ENCODE measurements around the gene WDR27.

WDR27 gene

DNA sequence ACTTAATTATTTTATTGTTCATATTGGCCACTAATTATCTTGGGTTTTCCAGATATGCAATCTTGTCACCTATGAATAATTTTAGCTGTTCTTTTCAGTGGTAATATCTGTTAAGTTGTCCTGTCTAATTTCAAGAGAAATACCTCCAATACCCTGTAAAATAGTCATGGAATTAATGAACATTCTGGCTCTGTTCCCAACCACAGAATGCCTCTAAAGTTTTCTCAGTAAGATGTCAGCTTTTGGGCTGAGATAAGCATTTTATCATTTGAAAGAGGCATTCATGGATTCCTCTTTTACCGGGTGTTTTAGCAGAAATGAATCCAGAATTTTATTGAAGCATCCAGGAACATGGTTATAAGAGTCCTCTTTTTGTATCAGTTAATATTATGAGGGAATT, 109.3 kb downstream of the WDR27 start:
- H3K4me1 ChIP-seq = peaks cover 20% of the 10 kb centered on the region
- H3K4me2 ChIP-seq = no peak overlapping the region
- H3K36me3 ChIP-seq = 0 out of 2 replicates have a peak, but pooled peaks cover 4% of the 10 kb centered on the region
- H4K20me1 ChIP-seq = no peaks in the 10 kb centered on the region
- peaks cover 6% of the 10 kb centered on the region; the same call in 1 of the 2 replicates for H3K9me3 ChIP-seq
- no peaks in the 10 kb centered on the region for H3K27me3 ChIP-seq
- no peak for TF ChIP-seq Cebpa-rat (IDR thresholded peaks at IDR 0.05)
- no peak overlapping the region for H3K27ac ChIP-seq
- H3K9ac ChIP-seq = no peak overlapping the region
- no peak overlapping the region for H3K4me3 ChIP-seq

DNA sequence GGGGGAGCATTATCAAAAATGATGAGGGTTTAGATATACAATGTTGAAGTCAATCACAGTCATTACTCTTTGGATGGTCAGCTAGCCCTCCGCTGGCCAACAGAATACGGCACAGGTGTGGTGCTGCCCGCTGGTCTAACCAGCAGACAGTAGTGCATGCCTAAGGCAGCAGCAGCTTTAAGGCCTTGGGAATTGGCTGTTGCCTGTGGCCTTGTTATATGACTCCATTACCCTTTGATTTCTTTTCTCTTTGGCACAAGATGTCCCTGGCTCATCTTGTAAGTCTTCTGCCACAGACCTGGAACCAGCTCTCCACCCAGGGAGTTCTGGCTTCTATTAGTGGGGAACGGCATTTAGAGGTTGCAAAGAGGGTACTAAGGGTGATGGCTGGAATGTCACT, 110.2 kb downstream of the WDR27 start:
- 0 out of 2 replicates have a peak, but pooled peaks cover under 1% of the 10 kb centered on the region for H3K9me3 ChIP-seq
- no peaks in the 10 kb centered on the region for H3K36me3 ChIP-seq
- peaks cover 20% of the 10 kb centered on the region for H3K4me1 ChIP-seq
- TF ChIP-seq Cebpa-rat (IDR thresholded peaks at IDR 0.05) = no peak
- no peak overlapping the region for H3K4me3 ChIP-seq
- no peaks in the 10 kb centered on the region for H3K27me3 ChIP-seq
- no peak overlapping the region for H3K4me2 ChIP-seq
- H4K20me1 ChIP-seq = no peaks in the 10 kb centered on the region
- no peak overlapping the region for H3K27ac ChIP-seq
- H3K9ac ChIP-seq = no peak overlapping the region

DNA sequence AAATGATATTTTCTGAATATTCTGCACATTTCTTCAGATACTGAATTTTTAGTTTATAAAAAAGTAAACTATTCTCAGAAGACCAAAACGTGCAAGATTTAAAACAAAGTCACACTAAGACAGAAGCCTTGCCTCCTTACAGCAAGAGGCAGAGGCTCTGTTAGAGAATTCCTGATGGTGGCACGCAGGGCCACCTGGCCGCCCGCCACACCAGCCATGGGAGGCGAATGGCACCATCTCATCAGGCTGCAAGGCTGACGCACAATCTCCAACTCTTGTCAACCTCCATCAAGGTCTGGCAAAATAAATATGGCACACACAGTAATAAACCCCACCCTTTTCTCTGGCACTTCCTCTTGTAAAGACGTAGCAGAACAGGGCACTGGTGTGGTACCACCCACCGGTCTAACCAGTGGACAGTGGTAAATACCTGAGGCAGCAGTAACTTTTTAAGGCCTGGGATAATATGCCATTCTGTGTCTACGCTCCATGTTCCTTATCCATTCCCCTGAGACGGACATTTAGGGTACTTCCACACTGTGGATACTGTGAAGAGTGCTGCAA, 111.4 kb downstream of the WDR27 start:
- no peak overlapping the region for H3K27ac ChIP-seq
- no peak overlapping the region for H3K4me3 ChIP-seq
- peaks cover 12% of the 10 kb centered on the region for H3K9me3 ChIP-seq
- peak overlapping the region; percentile 36 for H3K4me2 ChIP-seq
- peaks cover 5% of the 10 kb centered on the region; the same call in 1 of the 2 replicates for H3K36me3 ChIP-seq
- TF ChIP-seq Cebpa-rat (IDR thresholded peaks at IDR 0.05) = no peak
- H4K20me1 ChIP-seq = no peaks in the 10 kb centered on the region
- H3K4me1 ChIP-seq = peaks cover 20% of the 10 kb centered on the region
- H3K27me3 ChIP-seq = no peaks in the 10 kb centered on the region
- no peak overlapping the region for H3K9ac ChIP-seq

DNA sequence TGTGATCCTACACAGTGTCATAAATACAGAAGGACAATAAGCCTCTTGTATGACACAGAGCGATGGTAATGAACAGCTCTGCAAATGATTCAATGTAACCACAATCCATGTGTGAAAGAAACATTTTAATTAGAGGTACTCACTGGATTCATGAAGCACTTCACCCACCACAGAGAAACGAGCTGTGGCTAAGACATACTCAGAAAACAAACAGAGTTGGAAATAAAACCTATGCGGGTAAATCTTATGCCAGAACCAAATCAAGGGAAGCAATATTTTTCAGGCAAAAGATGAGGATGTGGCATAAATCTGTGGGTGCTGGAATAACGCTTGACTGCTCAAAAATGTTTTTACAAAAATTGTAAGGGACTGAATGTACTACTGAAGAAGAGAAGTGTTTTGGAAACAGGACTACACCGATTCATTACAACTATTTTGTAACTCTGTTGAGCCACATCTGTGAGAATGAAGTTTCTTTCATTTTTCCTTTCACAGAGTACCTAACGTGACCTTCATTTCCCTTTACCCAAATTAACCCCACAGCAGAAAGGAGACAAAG, 112.1 kb downstream of the WDR27 start:
- Histone ChIP-seq H3K27ac (no peak overlapping the region), H3K36me3 (peaks cover 5% of the 10 kb centered on the region; the same call in 1 of the 2 replicates), H3K9me3 (peaks cover 18% of the 10 kb centered on the region), H3K4me2 (peak overlapping the region; percentile 36), H3K4me3 (no peak overlapping the region), H3K9ac (no peak overlapping the region), H3K4me1 (peaks cover 20% of the 10 kb centered on the region), H4K20me1 (no peaks in the 10 kb centered on the region), H3K27me3 (no peaks in the 10 kb centered on the region)
- no peak for TF ChIP-seq Cebpa-rat (IDR thresholded peaks at IDR 0.05)

DNA sequence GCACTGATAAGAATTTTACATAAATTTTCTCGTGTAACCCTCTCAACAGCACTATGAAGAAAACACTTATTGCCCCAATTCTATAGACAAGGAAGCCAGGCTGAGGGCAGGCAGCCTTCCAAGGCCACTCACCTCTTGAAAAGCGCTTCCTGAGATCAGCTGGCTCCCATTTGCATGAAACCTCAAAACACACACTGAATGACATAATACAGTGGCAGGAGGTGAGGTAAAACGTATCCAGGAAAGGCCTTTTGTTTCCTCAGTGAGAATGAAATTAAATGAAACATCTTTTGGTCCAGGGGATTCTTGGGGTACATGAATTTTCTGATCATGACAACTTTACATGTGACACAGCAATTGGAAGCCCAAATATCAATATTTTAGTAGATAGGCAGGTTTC, 112.5 kb downstream of the WDR27 start:
- Histone ChIP-seq H3K27ac (no peak overlapping the region), H3K36me3 (peaks cover 5% of the 10 kb centered on the region; the same call in 1 of the 2 replicates), H3K4me3 (no peak overlapping the region), H3K27me3 (no peaks in the 10 kb centered on the region), H3K4me2 (peak overlapping the region; percentile 36), H3K4me1 (peaks cover 24% of the 10 kb centered on the region), H3K9ac (no peak overlapping the region), H3K9me3 (peaks cover 19% of the 10 kb centered on the region), H4K20me1 (no peaks in the 10 kb centered on the region)
- TF ChIP-seq Cebpa-rat (IDR thresholded peaks at IDR 0.05) = no peak

DNA sequence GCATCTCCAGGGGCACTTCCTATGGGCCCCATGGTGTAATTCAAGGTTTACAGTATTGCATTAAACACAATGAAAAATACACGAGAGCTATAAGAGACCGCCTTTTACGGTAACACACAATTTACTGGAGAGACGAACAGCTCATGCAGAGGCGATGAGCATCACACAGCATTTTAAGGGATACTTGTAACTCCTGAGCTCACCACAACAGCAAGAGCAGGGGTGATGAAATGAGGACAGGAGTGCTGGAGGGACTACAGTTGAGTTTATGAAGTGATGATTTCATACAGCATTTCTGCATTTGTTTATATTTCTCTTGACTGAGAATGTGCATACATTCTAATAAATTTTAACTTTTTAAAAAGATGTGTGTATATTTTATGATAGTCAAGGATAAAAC, 113.9 kb downstream of the WDR27 start:
- peaks cover 5% of the 10 kb centered on the region; the same call in 1 of the 2 replicates for H3K36me3 ChIP-seq
- H3K9me3 ChIP-seq = peaks cover 19% of the 10 kb centered on the region
- H4K20me1 ChIP-seq = no peaks in the 10 kb centered on the region
- peaks cover 32% of the 10 kb centered on the region for H3K4me1 ChIP-seq
- H3K27ac ChIP-seq = no peak overlapping the region
- TF ChIP-seq Cebpa-rat (IDR thresholded peaks at IDR 0.05) = no peak
- no peak overlapping the region for H3K4me2 ChIP-seq
- no peaks in the 10 kb centered on the region for H3K27me3 ChIP-seq
- no peak overlapping the region for H3K9ac ChIP-seq
- no peak overlapping the region for H3K4me3 ChIP-seq

DNA sequence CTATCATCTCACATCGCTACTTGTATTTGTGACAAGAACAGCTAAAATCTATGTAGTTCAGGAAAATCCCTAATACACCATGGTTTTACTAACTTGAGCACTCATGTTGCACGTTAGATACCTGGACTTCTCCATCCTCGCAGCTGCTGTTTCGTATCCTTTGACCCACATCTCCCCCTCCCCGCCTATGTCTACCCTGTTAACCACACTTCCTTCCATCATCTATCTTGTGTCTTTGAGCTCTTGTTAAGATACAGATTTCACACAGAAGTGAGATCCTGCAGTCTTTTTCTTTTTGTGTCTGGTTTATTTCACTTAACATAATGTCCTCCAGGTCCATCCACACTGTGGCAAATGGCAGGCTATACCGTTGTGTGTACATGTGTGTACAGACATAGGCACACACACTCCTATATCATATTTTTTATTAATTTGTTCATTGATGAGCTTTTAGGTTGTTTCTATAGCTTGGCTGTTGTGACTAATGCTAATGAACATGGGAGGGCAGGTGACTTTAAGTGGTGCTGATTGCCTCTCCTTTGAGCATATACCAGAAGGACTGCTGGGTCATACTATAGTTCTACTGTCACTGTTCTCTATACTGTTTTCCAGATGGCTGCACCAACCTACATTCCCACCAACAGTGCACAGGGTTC, 117.8 kb downstream of the WDR27 start:
- TF ChIP-seq Cebpa-rat (IDR thresholded peaks at IDR 0.05) = no peak
- H3K36me3 ChIP-seq = peaks cover 8% of the 10 kb centered on the region; the same call in 1 of the 2 replicates
- H3K9ac ChIP-seq = no peak overlapping the region
- peaks cover 15% of the 10 kb centered on the region for H3K4me1 ChIP-seq
- no peaks in the 10 kb centered on the region for H4K20me1 ChIP-seq
- peak overlapping the region; percentile 66 for H3K4me2 ChIP-seq
- peaks cover 19% of the 10 kb centered on the region for H3K9me3 ChIP-seq
- no peaks in the 10 kb centered on the region for H3K27me3 ChIP-seq
- H3K4me3 ChIP-seq = no peak overlapping the region
- no peak overlapping the region for H3K27ac ChIP-seq

DNA sequence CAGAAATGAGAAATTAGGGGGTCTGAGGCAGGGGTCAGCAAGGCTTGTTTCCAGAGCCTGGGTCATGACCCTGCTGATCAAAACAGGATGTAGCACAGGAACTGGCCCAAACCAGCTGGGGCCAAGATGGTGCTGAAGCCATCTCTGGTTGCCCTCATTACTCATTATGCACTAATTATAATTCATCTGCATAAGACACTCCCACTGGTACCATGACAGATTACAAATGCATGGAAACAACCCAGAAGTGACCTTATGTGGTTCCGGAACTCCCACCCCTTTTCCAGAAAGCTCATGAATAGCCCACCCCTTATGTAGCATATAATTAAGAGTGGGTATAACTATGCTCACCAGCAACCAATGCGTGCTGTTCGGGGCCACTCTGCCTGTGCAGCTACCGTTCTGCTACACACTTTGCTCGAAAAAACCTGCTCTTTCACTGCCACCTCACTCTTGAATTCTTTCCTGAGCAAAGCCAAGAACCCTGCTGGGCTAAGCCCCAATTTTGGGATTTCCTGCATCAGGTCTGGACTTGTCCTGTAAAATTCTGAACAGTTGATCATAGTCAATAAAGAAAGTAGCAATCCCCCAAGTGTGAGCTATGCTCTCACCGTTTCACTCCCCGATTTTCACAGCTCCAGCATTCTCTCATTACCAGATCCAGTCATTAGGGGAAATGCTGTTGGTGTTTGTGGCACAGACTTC, 122.3 kb downstream of the WDR27 start:
- no peak overlapping the region for H3K4me3 ChIP-seq
- H4K20me1 ChIP-seq = no peaks in the 10 kb centered on the region
- no peak overlapping the region for H3K27ac ChIP-seq
- peaks cover 11% of the 10 kb centered on the region for H3K4me1 ChIP-seq
- H3K9me3 ChIP-seq = peaks cover 8% of the 10 kb centered on the region
- H3K36me3 ChIP-seq = 0 out of 2 replicates have a peak, but pooled peaks cover 10% of the 10 kb centered on the region
- H3K27me3 ChIP-seq = no peaks in the 10 kb centered on the region
- H3K4me2 ChIP-seq = no peak overlapping the region
- TF ChIP-seq Cebpa-rat (IDR thresholded peaks at IDR 0.05) = no peak
- H3K9ac ChIP-seq = no peak overlapping the region

DNA sequence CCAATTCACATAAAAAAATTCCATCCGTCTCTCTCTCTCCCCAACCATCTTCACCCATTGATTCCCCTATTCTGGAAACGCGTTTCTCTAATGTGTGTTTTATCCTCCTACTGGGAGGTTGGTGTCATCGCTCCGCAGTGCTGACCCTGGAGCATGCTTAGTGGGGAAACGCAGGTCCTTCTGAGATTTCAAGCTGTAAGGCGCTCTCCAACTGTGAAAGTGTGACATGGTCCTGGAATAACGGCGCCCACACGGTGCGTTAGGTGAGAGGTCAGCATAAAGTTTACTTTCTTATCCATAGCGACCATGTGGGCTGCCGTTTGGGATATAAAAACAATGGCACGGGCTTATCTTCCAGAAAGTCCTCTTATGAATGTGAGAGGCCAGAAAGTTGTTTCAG, 123.9 kb downstream of the WDR27 start:
- H3K9me3 ChIP-seq = peaks cover 8% of the 10 kb centered on the region
- H3K27me3 ChIP-seq = no peaks in the 10 kb centered on the region
- 0 out of 2 replicates have a peak, but pooled peaks cover 10% of the 10 kb centered on the region for H3K36me3 ChIP-seq
- no peaks in the 10 kb centered on the region for H4K20me1 ChIP-seq
- no peaks in the 10 kb centered on the region for H3K4me1 ChIP-seq
- no peak overlapping the region for H3K4me3 ChIP-seq
- TF ChIP-seq Cebpa-rat (IDR thresholded peaks at IDR 0.05) = no peak
- no peak overlapping the region for H3K9ac ChIP-seq
- H3K27ac ChIP-seq = no peak overlapping the region
- H3K4me2 ChIP-seq = no peak overlapping the region

DNA sequence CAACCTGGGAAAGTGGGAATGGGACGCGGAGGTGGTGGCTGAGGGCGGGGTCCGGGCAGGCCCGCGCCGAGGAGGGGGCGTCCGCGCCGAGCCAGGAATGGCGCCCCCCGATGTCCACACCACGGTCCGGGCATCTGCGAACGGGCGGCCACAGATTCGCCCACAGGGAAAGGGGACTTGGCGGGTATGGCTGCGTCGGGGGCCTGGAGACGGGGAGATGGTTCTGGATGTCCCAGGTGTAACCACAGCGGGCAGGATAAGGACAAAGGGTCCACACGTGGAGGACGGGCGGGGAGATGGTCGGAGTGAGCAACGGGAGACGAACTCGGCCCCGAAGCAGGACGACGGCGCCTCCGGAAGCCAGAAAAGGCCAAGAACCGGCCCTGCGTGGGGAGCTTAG, 124.6 kb downstream of the WDR27 start:
- H3K36me3 ChIP-seq = 0 out of 2 replicates have a peak, but pooled peaks cover 7% of the 10 kb centered on the region
- H3K9ac ChIP-seq = no peak overlapping the region
- no peak for TF ChIP-seq Cebpa-rat (IDR thresholded peaks at IDR 0.05)
- H3K4me3 ChIP-seq = no peak overlapping the region
- H4K20me1 ChIP-seq = no peaks in the 10 kb centered on the region
- H3K4me1 ChIP-seq = no peaks in the 10 kb centered on the region
- no peak overlapping the region for H3K27ac ChIP-seq
- H3K9me3 ChIP-seq = peaks cover 8% of the 10 kb centered on the region
- H3K4me2 ChIP-seq = no peak overlapping the region
- no peaks in the 10 kb centered on the region for H3K27me3 ChIP-seq

All from BLaER1 (cell line).